Measurements from ENCODE around the gene CAND2.
"Not testable (repeated sequence)": the region's sequence is repeated elsewhere in the genome, so short reads cannot be mapped to it uniquely, and the experiment has no call there.

CAND2 gene

DNA sequence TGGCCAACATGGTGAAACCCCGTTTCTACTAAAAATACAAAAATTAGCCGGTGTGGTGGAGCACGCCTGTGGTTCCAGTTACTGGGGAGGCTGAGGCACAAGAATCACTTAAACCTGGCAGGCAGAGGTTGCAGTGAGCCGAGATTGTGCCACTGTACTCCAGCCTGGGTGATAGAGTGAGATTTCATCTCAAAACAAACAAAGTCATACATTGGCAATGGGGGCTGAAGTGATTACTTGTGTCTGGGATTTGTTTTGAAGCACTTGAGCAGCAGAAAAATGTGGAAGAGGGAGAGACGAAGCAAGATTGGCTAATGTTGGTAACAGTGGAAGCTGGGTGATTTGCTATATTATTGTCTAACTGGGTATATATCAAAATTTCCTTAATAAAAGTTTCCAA, 24.0 kb upstream of the CAND2 start:
- FAIRE-seq = no peak

DNA sequence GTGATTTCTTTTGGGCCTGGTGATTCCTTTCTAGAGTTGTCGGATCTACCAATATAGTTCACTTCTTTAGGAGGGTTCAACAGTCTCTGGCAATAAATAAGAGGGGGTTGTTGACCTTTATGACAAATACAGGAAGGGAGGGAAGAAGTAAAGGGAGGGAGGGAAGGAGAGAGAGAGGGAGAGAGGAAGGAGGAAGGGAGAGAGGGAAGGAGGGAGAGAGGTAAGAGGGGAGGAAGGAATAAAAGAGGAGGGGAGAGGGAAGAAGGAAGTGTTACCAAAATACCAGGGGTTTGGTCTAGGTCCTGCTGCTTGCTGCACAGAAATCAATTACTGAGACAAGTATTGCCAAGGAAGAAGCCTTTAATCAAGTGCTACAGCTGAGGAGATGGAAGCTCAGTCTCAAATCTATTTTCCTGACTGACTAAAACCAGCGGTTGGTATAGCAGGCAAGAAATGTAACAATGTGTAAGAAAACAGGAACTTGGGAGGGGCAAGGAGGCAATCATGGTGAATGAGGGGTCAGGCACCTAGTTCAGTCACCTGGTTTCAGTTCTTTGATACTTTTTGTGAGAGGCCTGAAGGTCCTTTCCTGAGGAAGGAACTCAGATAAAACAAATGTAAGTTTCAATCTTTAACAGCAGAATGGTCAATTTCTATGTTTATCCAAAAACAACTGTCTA, 23.3 kb upstream of the CAND2 start:
- FAIRE-seq = no peak

DNA sequence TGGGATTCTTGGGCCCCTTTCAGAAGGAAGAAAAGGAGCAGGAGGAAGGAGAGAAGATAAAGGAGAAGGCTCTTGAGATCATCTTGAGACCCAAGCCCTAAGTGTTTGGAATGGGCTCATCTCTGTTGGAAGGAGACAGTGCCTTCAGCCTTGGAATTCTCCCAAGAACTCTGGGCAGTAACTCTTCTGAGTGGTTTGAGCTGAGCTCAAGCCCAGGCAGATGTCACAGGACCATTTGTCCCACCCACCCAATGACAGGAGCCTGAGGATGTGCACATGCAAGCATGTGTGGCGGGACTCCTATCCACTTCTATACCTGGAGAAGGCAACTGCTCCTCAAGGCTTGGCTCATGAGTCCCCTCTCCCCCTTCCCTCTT, 22.8 kb upstream of the CAND2 start:
- no peak for FAIRE-seq

DNA sequence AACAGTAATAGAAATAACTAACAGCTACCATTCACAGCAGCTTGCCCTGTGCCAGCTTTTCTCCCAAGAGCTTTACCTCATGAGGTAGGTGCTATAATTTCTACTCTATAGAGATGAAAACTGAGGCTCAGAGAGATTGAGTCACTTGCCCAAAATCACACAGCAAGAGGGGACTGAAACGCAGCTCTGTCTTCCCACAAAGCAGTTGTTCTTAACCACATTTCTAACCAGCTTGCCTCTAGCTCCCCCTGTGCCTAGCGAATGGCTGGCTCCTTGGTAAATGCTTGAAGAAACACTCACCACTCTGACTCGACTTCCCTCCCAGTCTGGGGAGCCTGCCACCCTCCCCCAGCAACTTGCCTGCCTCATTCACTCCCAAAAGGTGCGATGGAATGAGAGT, 21.9 kb upstream of the CAND2 start:
- FAIRE-seq = no peak

DNA sequence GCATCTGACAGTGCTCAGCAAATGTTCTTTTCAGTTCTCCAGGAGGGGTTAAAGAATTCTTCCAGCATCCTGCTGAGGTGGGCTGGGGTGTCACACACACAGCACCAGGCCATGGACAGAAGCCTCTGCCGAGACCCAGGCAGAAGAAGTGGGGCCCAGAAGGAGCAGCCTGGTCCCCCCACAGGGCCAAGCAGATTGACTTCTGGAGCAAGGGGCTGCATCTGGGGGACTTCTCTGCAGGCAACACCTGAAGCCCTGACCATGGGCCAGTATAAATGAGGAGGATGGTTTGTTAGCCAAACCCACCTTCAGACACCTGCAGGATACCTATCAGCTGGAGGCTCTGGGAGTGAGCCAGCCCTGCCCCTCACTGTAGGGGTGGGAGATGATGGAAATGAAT, 21.3 kb upstream of the CAND2 start:
- no peak for FAIRE-seq

DNA sequence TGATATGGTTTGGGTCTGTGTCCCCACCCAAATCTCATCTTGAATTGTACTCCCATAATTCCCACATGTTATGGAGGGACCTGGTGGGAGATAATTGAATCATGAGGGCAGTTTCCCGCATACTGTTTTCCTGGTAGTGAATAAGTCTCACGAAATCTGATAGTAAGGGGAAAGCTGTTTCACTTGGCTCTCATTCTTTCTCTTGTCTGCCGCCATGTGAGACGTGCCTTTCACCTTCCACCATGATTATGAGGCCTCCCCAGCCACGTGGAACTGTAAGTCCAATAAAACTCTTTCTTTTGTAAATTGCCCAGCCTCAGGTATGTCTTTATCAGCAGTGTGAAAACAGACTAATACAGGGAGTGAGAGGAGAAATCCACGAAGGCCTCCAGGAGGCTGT, 20.5 kb upstream of the CAND2 start:
- FAIRE-seq = not testable (repeated sequence)

DNA sequence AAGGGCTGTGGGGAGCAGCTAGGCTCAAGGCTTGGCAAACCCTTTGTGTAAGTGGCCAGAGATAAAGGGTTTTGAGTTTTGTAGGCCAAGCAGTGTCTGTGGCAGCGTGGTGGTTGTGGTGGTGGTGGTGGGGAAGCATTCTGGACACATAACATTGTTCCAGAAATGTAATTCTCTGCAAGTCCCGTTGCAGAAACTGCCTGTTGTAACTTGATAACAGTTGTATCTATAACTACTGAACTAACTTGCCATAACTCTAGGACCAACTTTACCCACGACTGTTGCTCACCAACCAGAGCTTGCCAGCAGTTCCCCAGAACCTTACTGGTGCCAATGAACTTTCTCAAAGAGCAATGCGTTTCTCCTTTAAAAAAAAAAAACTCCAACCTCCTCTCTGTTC, 19.3 kb upstream of the CAND2 start:
- FAIRE-seq = no peak

DNA sequence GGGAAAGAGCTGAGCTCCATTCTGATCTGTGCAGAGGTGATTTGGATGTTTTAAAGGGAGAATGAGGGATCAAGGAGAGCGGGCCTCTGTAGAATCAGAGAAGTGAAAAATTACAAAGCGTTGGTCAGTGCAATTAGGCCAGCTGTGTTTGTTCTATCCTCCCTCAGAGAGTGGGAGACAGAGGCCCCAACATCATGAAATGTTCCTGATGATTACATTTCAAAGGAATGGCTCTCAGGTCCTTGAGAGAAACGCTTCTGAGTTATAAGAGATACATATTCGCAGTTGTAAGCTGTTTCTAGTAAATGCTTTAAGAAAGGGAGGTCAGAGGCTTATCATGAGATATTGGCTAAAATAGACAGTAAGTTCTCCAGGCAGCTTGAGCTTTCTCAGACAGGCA, 15.7 kb upstream of the CAND2 start:
- no peak for FAIRE-seq

DNA sequence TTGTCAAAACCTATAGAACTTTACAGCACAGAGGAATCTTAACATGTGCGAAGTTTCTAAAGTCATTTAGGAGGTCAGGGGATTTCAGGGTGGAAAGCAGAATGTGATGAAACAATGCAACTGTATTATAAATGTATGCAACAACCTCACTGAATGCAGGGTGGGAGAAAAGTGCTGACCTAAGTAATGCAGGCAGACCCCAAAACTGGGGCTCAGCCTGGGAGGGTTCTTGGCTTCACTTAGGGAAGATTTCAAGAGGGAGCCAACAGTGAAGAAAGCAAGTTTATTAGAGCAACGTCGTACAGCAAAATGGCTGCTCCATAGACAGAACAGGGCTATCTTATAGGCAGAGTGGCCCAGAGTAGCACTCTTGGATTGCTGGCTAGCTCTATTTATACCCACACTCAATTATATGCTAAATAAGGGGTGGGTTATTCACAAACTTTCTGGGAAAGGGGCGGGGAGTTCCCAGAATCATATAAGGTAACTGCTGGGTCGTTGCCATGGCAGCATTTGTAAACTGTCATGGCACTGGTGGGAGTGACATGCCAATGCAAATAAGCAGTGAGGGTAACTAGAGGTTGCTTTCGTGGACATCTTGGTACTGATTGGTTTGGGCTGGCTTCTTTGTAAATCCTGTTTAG, 14.2 kb upstream of the CAND2 start:
- FAIRE-seq = no peak

DNA sequence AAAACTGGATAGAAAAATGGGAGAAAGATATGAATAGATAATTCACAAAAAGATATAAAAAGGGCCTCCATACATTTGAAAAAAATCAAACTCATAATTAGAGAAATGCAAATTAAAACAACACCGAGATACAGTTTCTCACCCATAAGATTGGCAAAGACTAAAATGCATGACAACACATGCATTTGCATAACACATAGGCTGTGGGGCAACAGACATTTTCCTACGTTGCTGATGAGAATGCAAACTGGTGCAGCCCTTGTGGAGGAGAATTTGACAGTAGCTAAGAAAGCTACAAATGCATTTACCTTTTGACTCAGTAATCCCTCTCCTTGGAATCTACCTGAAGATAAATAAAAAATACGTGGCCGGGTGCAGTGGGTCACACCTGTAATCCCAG, 11.4 kb upstream of the CAND2 start:
- no peak for FAIRE-seq

DNA sequence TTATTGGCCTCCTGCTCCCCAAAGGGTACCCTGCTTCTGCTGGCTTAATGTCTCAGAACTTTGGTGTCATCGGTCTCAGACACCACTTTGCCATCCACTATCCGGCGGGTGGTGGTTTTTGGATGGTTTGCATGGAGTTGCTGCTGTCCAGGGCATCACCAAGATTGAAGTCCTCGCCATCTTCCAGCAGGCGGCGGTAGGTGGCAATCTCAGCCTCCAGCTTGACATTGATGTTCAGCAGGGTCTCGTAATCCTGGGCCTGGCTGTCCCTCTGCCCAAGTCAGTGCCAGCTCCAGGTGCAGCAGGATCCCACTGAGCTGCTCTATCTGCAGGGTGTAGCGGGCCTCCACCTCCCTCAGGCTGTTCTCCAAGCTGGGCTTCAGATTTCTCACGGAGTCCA, 9.1 kb upstream of the CAND2 start:
- not testable (repeated sequence) for FAIRE-seq

DNA sequence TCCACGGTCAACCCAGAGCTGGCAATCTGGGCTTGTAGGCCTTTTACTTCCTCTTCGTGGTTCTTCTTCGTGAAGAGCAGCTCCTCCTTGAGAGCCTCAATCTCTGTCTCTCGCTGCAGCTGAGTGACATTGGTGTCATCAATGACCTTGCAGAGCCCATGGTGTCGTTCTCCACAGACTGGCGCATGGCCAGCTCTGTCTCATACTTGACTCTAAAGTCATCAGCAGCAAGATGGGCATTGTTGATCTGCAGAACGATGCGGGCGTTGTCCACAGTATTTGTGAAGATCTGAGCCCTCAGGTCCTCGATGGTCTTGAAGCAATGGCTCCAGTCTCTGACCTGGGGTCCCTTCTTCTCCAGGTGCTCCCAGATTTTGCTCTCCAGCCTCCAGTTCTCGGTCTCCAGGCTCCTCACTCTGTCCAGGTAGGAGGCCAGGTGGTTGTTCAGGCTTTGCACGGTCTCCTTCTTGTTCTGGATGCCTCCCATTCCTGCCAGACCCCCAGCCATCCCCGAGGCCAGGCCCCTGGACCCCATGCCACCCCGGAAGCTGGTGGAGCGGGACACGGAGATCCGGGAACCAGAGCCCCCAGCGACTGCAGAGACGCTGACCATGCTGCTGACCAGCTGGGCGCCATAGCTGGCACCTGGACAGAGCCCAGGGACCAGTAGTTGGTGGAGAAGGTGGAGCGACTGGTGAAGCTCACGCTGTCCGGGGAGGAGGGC, 8.4 kb upstream of the CAND2 start:
- FAIRE-seq = not testable (repeated sequence)

DNA sequence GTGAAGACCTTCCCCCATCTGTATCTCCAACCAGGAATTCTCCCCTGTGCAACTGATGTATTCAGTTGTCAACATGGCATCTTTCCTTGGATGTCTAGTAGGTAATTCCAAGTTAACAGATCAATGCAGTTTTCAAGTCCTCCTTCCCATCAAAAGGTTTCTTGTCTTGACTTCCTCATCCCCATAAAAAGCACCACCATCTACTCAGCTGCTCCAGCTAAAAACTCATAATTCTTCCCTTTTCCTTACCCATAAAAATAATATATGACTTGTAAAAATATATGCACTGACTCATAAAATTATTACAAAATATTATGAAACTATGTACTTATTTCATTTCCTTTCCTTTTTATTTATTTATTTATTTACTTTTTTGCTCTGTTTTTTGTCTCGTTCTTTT, 5.0 kb upstream of the CAND2 start:
- no peak for FAIRE-seq

DNA sequence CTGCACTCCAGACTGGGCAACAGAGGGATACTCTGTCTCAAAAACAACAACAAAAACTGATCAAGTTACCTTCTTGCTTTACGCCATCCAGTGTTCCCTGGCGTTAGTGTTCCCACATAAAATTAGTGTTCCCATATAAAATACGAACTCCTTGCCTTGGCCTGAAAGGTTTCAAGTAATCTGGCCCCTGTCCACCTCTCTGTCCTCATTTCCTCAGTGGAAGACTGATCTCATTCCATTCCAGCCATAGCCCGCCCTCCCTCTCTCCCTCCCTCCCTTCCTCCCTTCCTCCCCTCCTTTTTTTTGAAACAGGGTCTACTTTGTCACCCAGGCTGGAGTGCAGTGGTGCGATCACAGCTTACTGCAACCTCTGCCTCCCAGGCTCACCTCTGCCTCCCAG, 2.8 kb upstream of the CAND2 start:
- FAIRE-seq = no peak

DNA sequence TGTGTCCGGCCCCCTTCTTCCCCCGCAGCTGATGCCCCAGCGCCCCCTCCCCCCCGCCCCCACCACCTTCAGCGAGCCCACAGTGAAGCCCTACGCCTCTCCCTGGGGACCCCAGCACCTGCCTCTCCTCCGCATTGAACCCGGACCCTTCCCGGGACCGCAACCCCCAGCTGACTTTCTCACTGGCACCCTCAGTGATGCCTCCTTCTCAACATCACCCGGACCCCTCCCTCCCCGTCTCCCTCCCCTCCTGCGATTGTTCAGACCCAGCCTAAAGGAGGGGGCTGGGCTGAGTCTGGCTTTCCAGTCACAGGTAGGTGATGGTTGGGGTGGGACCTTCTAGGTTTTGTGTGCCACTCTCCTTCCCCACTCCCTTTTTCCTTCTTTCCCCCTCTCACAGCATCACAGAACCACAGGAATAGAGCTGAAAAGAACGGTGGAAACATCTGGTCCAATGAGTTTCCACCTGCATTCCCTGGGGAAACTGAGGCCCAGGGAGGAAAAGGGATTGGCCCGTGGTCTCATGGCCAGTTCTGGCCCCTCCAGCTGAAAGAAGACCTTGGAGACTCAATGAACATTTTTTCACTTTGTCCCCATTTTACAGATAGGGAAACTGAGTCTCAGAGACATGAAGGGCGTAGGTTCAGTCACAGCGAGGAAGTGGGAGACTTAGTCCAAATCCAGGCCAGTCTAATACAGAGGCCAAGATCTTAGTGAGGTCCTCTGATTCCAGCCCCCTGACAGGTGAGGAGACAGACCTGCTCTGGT, 828 bp downstream of the CAND2 start:
- no peak for FAIRE-seq

DNA sequence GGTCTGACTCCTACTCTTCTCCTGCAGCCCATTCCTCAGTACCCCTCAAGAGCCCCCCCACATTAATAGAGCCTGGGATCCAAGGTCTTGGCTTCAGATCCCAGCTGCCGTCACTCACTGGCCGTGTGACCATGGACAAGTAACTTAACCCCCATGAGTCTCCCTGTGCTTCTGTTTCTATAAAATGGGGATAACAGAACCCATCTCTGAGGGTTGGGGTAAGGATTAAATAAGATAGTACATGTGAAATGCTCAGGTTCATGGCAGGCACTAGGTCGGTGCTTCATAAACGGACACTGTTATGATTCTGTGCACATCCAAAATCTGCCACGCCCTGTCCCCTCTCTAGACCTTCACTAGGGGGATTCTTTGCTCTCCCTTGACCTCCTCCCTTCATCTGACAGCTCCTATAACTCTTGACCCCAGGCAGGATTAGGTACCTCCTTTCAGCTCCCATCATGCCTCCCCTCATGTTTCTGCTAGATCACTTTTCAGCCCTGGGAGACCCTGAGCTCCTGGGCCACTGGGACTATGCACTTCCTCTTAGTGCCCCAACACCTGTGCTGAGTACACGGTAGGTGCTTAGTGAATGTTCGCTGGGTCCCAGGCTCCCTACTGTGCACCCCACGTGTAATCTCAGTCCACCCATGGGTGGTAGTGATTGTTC, 1.5 kb downstream of the CAND2 start:
- no peak for FAIRE-seq

DNA sequence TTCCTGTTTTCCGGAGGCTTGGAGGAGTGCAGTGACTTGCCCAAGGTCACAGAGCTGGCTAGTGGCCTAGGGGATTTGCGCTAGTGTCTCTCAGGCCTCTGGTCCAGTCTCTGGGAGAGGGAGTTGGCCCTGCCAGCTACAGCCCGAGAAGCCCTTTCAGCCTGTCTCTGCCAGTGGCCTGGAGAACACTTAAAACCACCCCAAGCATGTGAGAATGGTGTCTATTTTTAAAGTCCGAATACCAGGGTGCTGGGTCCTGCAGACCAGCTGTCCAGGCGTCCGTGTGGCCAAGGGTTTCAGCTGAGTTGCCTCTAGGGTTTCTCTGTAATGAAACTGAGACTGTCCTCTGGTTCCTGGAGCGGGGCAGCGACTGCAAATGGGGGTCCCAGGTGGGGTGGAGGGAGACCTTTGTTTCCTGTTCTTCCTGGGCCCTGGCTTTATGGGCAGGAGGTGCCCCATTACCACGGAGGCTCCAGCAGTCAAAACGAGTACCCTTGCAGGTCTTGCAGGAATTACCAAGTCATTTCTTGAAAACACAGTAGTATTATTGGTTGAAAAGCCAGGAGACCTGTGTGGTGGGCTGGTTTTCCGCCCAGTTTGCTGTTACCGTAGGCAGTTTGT, 2.2 kb downstream of the CAND2 start:
- FAIRE-seq = no peak

DNA sequence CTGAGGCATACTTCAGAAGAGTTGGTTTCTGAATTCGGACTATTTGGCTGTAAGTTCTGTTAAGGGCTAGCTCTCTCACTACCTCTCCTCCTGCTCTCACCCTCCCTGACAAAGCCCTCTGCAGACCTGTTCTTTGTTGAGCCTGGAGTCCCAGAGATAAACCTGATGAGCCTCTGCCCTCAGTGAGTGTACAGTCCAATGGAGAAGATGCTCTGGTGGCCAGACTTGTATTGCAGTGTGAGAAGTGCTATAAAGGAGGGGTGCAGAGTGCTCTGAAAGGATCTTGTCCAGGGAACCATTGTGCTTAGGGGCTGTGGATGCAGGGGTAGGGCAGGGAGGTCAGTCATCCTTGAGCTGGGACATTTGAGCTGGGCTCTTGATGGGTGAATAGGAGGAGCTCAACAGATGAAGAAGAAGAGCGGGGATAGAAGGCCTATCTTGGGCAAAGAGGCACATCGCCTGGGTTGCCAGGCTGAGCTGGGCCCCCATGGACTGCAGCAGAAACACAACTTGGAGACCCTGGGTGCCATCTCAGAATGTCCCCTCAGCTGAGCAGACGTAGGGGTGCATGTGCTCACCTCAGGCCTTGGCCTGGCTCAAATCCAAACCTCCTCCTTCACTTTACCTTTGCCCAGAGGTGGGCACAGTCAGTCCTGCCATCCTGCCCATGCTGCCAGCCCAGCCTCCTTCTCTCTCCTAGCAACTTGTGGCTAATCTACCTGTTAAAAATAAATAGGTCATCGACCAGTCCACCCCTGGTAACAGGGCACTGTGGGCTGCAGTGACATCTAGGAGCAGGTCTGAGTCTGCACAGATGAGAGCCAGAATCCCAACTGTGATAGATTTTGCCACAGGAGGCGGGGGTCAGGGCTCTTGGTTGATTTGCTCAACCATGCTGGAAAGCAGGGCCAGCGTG, 3.3 kb downstream of the CAND2 start:
- no peak for FAIRE-seq

DNA sequence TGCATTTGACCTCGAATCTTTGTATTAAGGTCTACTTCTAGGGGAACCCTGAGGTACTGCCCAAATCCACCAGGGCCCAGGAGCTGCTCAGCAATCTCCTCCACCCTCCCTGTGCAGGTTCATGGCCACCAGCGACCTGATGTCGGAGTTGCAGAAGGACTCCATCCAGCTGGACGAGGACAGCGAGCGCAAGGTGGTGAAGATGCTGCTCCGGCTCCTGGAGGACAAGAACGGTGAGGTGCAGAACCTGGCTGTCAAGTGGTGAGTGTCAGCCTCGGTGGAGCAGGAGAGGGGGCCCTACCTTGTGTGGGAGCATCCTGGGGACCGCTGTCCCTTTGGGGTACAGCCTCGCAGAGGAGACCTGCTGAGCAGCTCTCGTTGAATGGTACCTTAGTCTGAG, 6.9 kb downstream of the CAND2 start:
- no peak for FAIRE-seq

DNA sequence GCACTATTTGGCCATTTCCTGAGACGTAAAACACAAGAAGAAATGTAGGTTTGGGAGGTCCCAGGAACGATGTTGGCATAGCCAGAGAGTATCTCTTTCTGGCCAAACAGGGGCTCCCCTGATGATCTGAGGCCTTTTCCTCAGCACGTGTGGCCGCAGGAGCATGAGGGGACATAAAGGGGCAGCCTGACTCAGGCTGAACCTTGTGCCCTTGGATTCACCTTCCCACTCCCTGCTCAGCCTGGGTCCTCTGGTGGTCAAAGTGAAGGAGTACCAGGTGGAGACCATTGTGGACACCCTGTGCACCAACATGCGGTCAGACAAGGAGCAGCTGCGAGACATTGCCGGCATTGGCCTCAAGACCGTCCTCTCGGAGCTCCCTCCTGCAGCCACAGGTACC, 10.6 kb downstream of the CAND2 start:
- no peak for FAIRE-seq

DNA sequence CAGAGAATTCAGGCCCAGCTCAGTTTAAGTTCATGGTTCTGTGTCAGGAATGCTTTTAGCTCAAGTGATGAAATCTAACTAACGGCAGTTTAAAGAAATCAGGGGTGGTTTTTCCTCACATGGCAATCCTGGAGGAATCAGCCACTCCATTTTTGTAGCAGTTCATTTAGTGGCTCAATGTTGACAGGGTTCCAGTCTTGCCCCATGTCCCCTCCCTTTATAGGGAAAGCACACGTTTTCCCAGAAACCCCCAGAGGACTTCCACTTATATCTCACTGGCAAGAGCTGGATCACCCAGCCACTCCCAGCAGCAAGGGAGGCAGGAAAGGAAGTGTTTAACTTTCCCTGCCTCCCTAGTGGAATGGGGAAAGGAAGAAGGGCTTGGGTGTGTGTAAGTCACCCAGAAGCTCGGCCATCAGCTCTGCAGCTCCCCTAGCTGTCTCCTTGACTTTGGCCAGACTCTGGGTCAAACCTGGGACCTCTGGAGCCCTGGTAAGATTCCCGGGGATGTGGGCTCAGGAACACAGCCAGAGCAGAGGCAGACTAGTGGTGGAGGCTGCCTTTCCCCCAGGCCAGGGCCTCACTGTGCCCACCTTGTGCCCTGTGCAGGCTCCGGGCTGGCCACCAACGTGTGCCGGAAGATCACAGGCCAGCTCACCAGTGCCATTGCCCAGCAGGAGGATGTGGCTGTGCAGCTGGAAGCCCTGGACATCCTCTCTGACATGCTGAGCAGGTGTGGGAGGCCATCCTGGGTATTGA, 11.3 kb downstream of the CAND2 start:
- FAIRE-seq = no peak
